GM21526 (cell line): ENCODE measurements around the gene ARL2.
"Not testable (repeated sequence)": the region's sequence is repeated elsewhere in the genome, so short reads cannot be mapped to it uniquely, and the experiment has no call there.

Source experiments
- ATAC-seq: cut with Tn5 transposase; IDR thresholded peaks from one replicate; pipeline ENCODE4 v1.9.1; 2021; ENCODE audit warnings: moderate library complexity; ENCODE audit not compliant: unreplicated experiment, low FRiP score

The ARL2 gene

DNA sequence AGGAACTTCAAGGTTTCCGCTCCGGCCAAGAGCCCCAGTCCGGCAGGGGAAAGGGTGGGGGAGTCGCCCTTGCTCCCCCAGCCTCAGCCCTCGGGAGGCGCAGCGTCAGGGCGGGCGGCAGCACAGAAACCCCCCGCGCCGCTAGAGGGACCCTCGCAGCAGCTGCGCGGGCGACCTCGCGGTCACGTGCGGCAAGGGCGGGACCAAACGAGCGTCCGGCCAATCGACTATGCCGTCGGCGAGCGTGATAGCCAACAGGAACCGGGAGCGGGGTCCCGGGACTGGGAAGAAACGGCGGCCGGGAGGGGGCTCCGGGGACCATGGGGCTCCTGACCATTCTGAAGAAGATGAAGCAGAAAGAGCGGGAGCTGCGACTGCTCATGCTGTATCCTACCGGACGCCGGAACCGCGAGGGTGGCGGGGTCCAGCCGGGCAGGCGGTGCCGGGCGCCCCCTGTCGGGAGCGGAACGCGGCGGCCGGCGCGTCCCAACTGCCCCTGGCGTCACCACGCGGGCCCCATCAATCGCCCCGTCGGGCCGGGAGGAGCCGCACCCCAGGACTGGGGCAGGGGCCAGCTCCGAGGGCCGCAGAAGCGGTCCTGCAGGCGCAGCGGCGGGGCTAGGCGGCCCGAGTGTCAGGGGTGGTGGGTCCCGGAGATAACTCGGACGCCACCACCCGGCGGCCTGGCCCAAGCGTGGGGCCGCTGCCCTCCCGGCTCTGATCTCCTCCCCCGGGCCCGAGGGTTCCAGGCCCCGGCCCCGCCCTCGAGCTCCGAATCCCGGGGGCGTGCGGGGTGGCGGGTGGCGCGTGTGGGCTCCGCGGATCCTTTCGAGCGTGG, at the start of gene ARL2:
TSS of gene ARL2 (plus strand) at position 273 of the 838 bp plus-strand sequence. CDS start at position 321, 48 bp downstream.
- peak; percentile 50 for ATAC-seq

DNA sequence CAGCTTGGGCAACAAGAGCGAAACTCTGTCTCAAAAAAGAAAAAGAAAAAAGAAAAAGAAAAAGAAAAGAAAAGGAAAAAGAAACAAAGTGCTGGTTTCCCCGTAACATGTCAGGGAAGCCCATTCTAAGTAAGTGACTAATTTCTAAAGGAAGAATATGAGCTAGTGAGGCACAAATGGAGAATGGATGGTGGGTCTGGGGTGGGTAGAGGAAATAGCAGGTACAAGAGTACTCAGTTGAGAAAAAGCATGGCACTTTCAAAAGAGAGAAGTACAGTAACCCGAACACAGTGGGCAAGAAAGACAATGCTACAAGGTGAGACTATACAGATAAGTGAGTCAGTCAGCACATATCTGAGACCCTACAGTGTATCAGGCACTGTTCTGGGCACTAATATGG, 46.6 kb upstream of the ARL2 start:
- ATAC-seq = no peak

DNA sequence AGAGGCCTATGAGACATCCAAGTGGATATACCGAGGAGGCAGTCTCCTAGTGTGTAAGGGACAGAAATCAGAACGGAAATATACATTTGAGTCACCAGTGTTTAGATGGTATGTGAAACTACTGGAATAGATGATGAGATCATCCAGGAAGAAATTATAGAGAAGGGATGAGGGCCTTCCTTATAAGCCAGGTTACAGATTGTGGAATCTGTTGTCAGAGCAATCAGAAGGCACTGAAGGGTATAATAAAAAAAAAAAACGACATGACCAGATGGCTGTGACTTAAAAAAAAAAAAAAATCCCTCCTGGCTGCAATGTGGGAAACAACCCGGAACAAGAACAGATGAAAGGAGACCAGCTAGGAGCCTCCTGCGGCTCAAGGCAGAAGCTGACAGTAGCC, 44.8 kb upstream of the ARL2 start:
- ATAC-seq = no peak

DNA sequence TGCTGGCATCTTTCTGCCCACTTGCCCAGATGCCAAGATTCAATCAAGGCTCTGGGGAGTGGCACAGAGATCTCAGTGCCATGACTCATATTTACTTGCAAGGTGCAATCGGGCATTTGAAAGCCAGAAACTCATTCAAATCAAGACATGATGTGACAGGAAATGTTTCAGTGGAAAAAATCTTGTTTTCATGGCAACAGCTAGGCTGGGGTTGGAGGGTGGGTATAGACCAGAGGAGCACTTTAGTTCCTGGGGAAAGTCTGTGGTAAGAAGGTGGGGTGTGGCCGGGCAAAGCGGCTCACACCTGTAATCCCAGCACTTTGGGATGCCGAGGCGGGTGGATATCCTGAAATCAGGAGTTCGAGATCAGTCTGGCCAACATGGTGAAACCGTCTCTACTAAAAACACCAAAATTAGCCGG, 43.2 kb upstream of the ARL2 start:
- ATAC-seq = no peak

DNA sequence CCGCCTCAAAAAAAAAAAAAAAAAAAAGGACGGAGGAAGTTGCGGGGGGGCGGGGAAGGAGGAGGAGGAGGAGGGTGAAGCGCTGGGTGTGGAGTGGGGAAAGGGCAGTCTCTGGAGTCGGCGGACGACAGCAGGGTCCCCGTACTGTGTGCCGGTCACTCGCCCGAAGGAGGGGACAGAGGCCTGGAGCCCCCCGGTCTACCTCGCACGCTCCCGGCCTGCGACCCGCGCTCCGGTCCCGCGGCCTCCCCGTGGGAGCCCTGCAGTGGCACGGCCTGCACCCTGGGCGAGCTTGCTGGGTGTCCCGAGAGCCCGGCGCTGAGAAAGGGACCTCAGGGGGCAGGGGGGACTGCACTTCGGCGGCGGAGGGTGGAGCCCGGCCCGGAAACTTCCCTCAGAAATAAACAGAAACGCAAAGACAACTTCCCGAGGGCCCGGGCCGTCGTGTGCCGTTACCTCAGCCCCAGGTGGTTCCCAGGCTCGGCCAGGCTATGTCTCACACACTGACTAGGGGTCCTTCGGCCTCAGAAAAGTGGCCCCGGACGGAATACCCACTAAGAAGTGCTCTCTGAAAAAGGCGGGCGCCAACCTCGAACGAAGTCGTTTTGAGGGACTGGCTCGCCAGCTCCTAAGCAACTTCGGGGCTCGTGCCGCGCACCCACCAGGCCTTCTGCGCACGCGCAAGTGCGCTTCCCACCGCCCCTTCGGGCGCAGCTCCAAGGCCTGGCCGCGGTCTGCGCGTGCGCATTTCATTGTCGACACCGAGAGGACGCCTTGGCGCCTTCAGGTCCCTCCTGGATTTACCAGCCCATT, 42.3 kb upstream of the ARL2 start, which contains the start of gene MAJIN:
TSS of gene MAJIN (minus strand) at position 688 of the 813 bp plus-strand sequence. CDS start 12,703 bp downstream, outside the sequence.
- ATAC-seq = no peak

DNA sequence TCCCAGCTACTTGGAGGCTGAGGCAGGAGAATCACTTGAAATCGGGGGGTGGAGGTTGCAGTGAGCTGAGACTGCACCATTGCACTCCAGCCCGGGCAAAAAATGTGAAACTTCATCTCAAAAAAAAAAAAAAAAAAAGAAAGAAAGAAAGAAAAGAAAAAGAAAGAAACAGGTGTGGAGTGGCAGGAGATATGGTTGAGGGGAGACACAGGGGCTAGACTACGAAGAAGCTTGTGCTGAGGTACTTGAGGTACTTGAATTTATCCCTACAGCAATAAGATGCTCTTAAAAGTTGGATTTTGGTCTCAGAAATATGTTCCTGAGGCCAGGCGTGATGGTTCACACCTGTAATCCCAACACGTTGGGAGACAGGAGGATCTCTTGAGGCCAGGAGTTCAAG, 39.8 kb upstream of the ARL2 start:
- no peak for ATAC-seq

DNA sequence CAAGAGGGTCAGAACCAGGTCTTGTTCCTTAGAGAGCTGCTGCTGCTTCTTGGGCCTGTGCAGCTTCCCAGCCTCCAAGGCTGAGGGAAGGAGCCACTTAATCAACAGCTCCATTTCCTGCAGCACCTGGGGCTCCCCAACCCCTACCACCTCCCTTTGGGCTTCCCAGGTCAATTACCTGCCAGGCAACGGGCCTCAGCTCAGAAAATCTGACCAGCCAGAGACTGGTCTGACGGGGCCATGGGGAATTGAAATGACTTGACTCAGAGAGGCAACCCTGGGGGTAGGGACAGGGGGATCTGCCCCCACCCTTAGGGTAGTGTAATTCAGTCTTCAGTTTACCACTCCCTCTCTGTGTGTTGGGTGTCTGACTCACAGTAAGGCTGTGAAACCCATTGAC, 37.3 kb upstream of the ARL2 start:
- no peak for ATAC-seq

DNA sequence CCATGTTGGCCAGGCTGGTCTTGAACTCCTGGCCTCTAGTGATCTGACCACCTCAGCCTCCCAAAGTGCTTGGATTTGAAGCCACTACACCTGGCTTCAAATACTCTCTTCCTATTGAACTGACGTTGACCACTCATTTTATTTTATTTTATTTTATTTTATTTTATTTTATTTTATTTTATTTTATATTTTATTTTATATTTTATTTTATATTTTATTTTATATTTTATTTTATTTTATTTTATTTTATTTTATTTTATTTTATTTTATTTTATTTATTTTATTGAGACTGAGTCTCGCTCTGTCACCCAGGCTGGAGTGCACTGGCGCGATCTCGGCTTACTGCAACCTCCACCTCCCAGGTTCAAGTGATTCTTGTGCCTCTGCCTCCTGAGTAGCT, 30.6 kb upstream of the ARL2 start:
- not testable (repeated sequence) for ATAC-seq

DNA sequence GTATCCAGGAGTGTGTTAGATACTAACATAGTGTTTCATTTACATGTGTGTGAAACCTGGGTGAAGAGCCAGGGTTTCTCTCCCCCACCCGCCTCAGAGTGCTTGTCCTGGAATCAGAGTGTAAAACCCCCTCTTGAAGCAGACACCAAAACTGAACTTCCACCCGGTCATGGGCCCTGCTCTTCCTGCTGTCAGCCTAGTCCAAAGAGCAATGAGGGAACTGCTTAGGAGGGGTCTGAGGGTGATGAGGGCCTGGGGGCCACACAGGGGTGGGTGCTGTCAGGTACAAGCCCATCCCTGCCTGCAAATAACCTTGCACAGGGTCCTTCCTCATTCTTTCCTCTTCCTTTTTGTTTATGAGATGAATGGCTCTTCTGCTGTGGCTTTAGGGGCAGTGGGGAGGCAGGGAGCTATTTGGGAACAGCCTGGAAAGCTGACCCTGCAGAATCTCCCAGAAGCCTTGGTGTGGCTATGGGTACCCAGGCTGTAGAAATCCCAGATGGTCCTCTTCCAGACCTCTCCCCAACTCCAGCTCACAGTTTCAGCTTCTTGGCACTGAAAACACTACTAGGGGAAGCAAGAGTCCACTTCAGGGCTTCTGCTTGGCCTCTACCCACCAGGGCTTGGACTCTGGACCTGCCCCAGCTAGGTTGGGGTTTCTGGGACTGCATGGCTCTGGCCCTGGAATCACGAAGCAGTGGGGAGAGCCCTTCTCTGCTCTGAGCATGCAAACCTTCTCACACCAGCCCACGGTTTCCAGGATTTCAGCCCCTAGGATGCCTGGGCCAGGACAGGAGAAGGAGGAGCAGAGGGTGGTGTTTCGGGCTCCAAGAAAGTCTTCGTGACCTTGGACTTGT, 25.7 kb upstream of the ARL2 start:
- no peak for ATAC-seq

DNA sequence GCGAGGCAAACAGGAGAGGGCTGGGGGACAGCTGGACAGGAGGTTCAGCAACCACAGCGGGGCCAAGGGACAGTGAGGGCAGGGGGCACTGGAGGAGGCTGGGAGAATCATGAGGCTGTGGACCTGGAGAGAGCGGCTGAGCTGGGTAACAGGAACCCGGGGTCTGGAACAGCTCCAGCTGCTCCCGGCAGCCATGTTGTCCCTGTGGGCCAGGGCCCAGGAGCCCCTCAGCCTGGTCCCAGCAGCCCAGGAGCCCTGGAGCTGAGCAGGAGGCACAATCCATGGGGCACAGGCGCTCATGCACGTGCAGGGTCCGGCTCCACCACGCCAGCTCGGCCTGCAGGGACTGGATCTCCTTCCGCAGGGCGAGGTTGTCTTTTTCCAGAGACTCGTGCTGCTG, 24.5 kb upstream of the ARL2 start:
- no peak for ATAC-seq

DNA sequence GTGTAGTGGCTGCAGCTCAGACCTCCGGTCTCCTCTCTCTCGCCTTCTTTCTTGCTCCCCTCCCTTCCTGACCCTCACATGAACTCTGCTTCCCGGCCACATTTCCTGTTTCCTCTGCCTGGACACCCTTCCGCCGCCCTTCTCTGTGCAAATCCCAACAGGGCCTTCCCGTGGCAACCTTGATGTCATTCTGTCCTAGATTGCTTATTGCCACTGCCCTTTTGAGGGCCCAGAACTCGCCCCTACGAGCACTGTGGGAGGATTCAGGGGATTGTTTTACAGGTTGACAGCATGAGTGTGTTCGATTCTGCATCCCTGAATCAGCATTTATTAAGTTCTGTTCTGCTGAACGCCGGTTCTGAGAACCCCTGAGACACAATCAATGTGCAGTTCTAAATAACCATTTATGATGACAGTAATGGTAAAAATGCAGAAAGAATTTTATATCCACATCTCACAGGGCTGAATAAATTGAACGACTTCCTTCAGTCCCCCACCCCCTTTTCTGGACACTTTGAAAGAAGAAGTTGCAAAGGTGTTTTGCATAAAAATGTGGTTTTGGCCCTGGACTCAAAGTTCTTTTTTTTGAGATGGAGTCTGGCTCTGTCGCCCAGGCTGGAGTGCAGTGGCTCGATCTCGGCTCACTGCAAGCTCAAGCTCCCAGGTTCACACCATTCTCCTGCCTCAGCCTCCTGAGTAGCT, 23.6 kb upstream of the ARL2 start:
- no peak for ATAC-seq

DNA sequence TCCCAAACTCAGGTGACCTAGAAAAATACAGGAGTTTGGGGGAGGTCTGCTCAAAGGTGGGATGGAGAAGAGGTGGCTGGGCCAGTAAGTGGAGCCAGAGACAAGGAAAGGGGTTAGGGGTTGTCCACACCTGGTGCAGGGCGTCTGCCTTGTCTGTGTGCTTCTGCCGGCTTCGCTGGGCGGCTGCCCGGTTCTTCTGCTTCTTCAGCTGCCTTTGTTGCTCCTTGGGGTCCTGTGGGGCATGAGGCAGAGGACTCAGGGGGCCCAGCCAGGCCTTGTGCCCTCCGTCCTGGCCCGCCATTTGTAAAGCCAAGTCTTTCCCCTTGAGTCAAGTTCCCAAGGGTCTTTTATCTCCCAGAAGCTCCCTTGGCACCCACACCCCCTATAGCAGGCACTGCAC, 19.6 kb upstream of the ARL2 start:
- no peak for ATAC-seq

DNA sequence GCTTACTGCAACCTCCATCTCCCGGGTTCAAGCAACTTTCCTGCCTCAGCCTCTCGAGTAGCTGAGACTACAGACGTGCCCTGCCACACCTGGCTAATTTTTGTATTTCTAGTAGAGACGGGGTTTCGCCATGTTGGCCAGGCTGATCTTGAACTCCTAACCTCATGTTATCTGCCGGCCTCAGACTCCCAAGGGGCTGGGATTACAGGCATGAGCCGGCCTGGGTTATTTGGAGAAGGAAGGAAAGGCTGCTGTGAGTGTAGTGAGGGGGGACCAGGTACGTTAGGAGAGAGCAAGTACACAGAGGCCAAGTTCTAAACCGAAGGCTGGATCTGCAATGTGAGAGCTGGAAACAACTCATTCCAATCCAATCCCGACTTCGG, 17.6 kb upstream of the ARL2 start:
- no peak for ATAC-seq

DNA sequence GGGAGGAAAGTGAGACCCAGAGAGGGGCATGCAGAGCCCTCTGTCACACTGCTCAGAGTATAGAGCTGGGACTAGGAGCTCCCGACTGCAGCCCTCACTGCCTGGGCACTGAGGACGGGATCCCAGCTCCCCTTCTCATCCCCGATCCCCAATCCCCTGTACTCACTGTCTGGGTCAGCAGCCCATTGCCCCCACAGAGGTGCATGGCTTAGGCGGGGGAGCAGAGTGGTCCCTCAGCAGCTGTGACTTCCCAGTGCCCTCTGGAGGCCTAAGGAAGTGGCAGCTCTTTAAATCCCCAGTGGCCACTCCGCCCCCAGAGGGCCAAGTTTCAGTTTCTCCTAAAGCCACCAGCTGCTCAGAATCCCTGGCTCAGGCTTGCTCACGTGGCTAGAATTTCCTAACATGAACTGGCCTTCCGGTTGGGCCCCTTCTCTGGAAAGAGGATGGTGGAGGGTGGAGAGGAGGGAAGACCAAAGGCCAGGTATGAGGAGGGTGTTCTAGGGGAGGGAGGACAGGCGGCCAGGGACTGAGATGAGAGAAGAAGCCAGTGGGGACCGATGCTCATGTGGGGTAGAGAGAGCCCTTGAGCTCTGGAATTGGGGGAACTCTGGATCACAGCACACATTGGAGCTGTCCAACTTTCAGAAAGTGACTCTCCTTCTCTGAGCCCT, 17.1 kb upstream of the ARL2 start, which contains the start of gene BATF2:
TSS of gene BATF2 (minus strand) at position 262 of the 671 bp plus-strand sequence. CDS start at position 205, 57 bp downstream.
- ATAC-seq = no peak

DNA sequence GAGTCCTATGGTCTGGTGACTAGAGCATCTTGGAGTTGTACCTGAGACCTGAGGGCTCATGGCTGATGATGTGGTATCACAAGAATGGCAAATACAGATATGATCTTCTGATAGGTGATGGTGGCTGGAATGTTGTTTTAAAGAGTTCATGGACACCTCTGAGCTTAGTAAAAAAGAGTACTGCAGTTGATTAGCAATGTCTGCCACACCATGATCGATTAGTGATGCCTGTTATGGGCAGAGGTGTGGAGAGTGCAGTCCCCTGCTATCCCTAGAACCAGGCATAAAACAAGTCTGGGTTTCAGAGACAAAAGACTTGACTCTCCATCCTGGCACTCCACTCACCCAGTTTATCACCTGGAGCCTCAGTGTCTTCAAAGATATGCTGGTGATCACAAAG, 15.8 kb upstream of the ARL2 start:
- no peak for ATAC-seq

DNA sequence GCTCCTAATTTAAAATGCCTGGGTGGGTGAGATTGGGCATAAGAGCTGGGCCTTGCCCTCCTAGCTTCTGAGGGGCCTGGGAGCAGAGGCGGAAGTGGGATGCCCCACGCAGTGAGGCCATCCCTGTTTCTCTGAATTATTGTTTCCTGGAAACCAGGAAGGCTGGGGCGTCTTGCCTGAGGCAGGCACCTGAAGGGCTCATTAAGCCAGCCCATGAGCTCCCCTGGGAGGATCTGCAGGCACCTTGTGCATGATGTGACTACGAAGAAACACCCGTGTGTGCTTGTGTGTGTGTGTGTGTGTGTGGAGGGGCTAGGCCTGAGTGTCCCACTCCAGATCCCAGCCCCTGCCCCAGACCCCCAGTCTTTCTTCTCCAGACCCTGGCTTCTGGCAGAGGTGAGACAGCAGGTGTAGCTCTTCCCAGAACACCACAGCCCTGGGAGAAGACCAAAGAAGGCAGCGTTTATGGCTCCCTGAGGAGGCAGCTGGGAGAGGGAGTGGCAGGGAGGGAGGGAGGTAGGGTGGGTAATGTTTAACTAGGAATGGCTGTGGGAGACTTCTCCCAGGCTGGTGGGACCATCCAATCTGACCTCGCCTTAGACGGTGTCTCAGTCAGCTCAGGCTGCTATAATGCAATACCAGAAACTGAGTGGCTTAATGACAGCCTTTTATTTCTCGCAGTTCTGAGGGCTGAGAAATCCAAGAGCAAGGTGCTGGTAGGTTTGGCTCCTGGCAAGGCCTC, 15.1 kb upstream of the ARL2 start:
- ATAC-seq = no peak

DNA sequence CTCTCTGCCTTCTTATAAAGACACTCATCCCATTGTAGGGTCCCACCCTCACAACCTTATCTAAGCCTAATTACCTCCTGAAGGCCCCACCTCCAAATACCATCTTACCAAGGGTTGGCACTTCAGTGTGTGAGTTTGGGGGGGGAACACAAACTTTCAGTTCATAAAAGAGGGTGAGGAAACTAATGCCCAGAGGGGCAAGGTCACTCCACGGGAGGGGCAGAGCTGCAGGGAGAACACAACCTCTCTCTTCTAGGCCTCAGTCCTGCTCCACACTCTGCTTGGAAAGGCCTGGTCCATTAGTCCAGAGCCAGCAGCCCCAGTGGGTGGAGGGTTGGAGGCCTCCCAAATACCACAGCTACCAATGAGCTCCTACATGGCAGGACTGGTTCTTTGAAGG, 14.5 kb upstream of the ARL2 start:
- ATAC-seq = no peak

DNA sequence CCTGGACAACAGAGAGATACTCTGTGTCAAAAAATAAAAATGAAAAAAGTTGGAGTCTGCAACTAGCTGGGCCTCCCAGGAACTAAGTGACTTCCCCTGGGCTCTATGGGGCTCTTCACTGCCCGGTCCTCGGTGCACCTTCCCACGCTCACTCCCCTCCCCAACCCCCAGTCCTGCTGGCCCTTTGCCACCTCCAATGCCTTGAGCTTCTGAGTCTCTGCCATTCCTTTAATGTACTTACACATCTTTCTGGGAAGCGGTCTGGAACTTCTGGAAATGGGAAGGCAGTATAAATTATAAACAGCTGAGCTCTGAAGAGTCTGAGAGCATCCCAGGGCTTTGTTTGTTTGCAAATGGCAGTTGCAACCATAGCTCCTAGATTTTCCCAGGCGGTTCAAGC, 11.3 kb upstream of the ARL2 start:
- ATAC-seq = no peak

DNA sequence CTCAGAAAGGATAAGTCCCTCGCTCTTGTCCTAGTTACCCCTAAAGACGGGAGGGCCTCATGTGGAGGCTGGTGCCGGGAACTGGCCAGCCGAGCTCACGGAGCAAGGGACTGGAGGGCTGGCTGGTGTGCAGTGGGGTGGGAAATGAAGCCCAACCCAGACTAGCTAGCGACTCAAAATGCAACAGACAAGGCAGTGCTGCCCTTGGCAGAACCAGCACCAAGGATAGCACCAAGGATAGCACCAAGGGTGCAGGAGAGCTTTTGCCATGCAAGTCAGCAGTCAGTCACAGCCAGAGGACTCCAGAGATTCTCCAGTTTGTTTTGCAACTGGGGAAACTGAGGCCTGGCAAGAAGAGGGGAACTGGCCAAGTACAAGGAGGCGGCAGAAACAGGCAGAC, 10.7 kb upstream of the ARL2 start:
- ATAC-seq = no peak
